Epithelial cell of prostate (primary cell): Measurements from ENCODE around the gene MIGA2.

Experiments
- DNase-seq: peaks from one replicate; pipeline ENCODE4 v3.0.0-alpha.2; 2011; ENCODE audit warnings: low read depth, low spot score
- H3K27ac ChIP-seq: fragments of 450-650 bp; 2 replicates; pipeline ENCODE4 v1.5.1; 2017; ENCODE audit warnings: mild to moderate bottlenecking

Gene MIGA2

GRCh38 chr9:129069862-129070641, 33.6 kb downstream of the MIGA2 start:
- H3K27ac ChIP-seq: no peak overlapping the region

GRCh38 chr9:129070696-129071525, 34.5 kb downstream of the MIGA2 start:
- no peak overlapping the region for H3K27ac ChIP-seq
- no peak for DNase-seq

More at GRCh38 chr9:129069862-129070641, 33.6 kb downstream of the MIGA2 start:
- no peak for DNase-seq

- H3K27ac ChIP-seq: no peak overlapping the region
- DNase-seq: no peak
Measured at GRCh38 chr9:129071526-129072126, 35.2 kb downstream of the MIGA2 start.

DNA sequence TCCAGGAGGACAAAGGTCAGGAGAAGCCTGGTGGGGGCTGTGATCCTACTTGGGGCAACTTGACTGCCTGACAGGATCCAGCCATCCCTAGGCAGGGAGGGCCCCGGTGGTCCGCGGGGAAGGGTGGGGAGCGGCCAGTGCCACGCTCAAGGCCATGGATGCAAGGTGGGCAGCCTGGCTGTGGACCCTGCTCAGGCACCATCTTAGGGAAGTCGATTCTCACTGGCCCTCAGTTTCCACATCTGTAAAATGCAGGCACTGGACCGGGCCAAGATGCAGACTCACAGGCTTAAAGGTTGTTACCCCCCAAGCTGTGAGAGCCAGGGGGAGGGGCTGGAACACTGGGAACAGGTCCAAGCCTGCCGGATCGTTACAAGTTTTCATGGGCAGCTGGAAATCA, 35.7 kb downstream of the MIGA2 start:
- no peak for DNase-seq
- H3K27ac ChIP-seq: no peak overlapping the region

GRCh38 chr9:129073404-129073803, 37.0 kb downstream of the MIGA2 start:
- H3K27ac ChIP-seq: no peak overlapping the region
- no peak for DNase-seq

- H3K27ac ChIP-seq: no peak overlapping the region
- DNase-seq: no peak
Measured at GRCh38 chr9:129074106-129074505, 37.7 kb downstream of the MIGA2 start.

- no peak overlapping the region for H3K27ac ChIP-seq
- DNase-seq: no peak
Measured at GRCh38 chr9:129075996-129076639, 39.7 kb downstream of the MIGA2 start.

GRCh38 chr9:129076640-129077037, 40.2 kb downstream of the MIGA2 start:
- no peak overlapping the region for H3K27ac ChIP-seq
- DNase-seq: no peak

GRCh38 chr9:129077236-129077635, 40.8 kb downstream of the MIGA2 start:
- no peak for DNase-seq
- H3K27ac ChIP-seq: no peak overlapping the region

- H3K27ac ChIP-seq: no peak overlapping the region
Measured at GRCh38 chr9:129078691-129079503, 42.5 kb downstream of the MIGA2 start.

GRCh38 chr9:129079829-129080228, 43.4 kb downstream of the MIGA2 start:
- no peak for DNase-seq
- H3K27ac ChIP-seq: no peak overlapping the region

More at GRCh38 chr9:129078691-129079503, 42.5 kb downstream of the MIGA2 start:
- DNase-seq: no peak

- no peak for DNase-seq
- no peak overlapping the region for H3K27ac ChIP-seq
Measured at GRCh38 chr9:129080298-129080600, 43.8 kb downstream of the MIGA2 start.

DNA sequence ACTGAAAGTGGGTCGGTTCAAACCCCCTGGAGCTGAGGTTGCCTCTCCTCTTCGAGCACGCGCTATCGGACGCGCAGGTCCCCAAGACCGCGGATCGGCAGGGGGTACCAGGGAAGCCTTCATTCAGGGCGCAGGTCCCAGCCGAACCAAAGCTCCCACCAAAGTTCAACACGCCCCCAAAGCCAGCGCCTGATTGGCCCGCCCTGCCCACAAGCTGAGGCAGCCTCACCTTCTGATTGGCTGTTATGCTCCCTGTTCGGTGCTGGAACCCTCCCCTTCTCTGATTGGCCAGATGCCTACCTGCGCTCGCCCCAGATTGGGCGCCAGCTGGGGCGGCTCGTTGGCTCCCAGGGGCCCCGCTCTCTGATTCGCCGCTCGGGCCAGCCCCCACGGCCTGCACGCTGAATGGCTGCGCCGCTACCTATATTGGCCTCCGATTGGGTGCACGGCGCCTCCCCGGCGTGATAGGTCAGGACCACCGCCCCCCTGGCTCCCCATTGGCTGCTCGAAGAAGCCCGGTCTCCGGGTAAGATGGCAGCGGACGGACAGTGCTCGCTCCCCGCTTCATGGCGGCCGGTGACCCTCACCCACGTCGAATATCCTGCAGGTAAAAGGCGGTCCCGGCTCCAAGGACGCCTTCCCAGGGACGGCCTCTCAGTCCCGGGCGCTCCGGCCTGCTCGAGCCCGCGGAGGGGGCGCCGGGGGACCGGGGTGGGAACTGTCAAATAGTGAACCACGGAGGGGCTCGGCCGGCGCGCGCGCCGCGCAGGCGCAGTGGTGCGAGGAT, 44.4 kb downstream of the MIGA2 start, which contains the start of gene DOLPP1:
Gene DOLPP1 (plus strand): TSS at position 511 of the 787 bp plus-strand sequence. CDS start 21 bp downstream, at position 532.
- peak within 1 kb of the TSS; percentile 53 for H3K27ac ChIP-seq
- peak; percentile 98 for DNase-seq

DNA sequence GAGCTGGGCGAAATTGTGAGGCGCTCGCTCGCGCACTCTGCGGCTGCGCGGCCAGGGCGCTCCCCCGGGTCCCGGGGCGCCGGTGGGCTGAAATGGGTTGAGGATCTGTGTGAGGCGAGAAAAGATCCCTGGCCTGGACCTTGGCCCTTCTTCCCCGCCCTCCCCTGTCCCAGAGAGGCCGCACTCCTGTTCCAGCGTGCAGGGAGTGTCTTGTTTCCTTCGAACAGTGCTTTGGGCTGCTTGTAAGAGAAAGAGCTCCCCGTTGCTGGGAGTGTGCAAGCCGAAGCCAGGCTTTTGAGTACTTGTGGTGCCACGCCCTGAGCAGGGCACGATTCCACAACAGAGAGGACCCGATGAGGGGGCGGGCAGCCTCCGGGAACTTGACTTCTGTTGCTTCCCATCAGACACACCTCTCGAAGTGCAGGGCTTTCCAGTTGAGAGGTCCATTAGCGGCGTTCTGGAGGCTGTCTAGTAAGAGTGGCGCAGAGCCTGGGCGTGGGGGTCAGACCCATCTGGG, 45.0 kb downstream of the MIGA2 start:
- no peak for DNase-seq

GRCh38 chr9:129084087-129084486, 47.7 kb downstream of the MIGA2 start:
- H3K27ac ChIP-seq: no peak overlapping the region
- DNase-seq: no peak

More for the DNA sequence above, 45.0 kb downstream of the MIGA2 start:
- peak overlapping the region; percentile 53 for H3K27ac ChIP-seq

DNA sequence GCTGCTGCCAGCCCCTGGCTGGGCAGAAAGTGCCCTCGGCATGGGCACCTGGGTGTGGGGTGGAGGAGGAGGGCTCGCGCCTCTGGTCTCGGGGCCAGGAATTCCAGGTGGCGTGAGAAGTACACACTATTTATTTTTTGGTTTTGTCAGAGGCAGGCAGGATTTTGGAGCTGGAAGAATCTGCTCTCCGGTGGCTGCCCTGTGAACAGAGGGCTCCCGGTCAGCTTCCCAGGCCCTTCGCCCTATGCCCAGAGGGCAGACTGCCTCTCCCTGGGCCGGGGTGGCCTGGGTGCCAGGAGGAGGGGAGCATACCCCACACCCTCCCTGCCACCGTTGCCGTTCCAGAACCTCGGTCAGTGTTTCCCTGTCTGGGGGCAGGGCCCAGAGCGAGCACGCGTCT, 52.8 kb downstream of the MIGA2 start:
- no peak overlapping the region for H3K27ac ChIP-seq
- DNase-seq: no peak

DNA sequence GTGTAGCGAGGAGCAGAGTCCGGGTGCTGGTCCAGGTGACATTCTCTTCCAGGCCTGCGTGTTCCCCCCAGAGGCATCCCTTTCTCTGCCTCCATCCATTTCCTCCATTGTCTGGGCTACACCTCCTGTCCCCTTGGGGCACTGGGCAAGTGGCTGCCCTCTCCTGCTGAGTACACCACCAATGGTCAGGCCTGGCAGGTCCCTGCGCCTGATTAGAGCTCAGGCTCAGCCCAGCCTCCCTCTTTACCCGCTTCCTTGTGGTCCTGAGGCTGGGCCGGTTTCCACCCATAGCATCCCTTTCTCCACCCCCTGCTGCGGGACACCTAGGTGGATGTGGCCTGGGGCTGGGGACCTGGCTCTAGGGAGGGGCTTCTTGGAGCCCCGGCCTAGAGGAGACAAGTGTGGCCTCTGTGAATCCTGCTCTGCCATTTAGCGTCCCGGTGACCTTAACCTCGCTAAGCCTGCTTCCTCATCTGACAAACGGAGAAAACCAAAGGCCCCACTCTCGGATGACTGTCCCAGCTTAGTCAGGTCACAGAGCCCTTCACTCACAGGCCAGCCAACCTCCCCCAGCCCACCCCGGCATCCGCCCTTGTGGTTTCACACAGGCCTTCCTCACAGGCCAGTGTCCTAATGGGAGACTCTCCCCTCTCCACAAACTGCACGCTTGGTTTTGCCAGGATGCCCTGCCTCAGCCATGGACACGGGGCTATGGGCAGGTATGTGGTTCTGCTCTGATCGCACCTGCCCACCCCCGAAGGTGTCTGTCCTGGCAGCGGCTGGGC, 57.4 kb downstream of the MIGA2 start:
- no peak overlapping the region for H3K27ac ChIP-seq
- no peak for DNase-seq
